Testis (tissue), 5 donors: ENCODE data around the gene ME1. TPM values are rescaled to one million over a fixed set of nuclear protein-coding genes. Genes with fewer than 3 reads are reported as not detected.

Experiments
- DNase-seq: peaks from one replicate; pipeline ENCODE4 v3.0.0-alpha.2; 2019
- H3K27ac ChIP-seq, 2 donors: fragments of 200-600 bp; sonication (generic); one replicate each; pipeline ENCODE4 v1.5.1; 2019
- H3K27me3 ChIP-seq: fragments of 200-600 bp; sonication (generic); one replicate; pipeline ENCODE4 v1.5.1; 2019
- H3K36me3 ChIP-seq: fragments of 200-600 bp; sonication (generic); one replicate; pipeline ENCODE4 v1.5.1; 2017; ENCODE audit warnings: low read depth; ENCODE audit errors: missing control alignments
- H3K4me1 ChIP-seq: fragments of 200-600 bp; sonication (generic); one replicate; pipeline ENCODE4 v1.5.1; 2019
- H3K4me3 ChIP-seq, 2 donors: fragments of 200-600 bp; sonication (generic); one replicate each; pipeline ENCODE4 v1.5.1; 2017 to 2019
- H3K9me3 ChIP-seq: fragments of 200-600 bp; sonication (generic); one replicate; pipeline ENCODE4 v1.5.1; 2017
- CTCF ChIP-seq, 3 experiments: fragments of 450-650 bp in 2 of 3; fragments of 200-600 bp in 1 of 3; sonication (generic) in 1 of 3; IDR thresholded peaks; one replicate each; pipeline ENCODE4 v1.5.1; 2016 to 2019; ENCODE audit warnings: antibody characterized with exemption in 3 of 3, mild to moderate bottlenecking in 2 of 3, moderate library complexity in 1 of 3
- POLR2A ChIP-seq: fragments of 450-650 bp; IDR thresholded peaks from one replicate; pipeline ENCODE4 v1.6.1; 2017; ENCODE audit warnings: antibody characterized with exemption, mild to moderate bottlenecking, moderate library complexity
- WGBS, 2 donors: methylation state at CpG; one replicate each; pipeline ENCODE4 v1.1.5; 2018; 5-methylcytosine and 5-hydroxymethylcytosine counted together
- intact Hi-C: fragments of 100-400 bp; cut with DNase I; formaldehyde crosslinking; loops from one replicate; pipeline ENCODE4 v1.15.1; 2023; ENCODE audit warnings: low total_unique reads
- long read RNA-seq, 2 donors: transcript quantifications; one replicate each; lab custom pipeline, GENCODE V29; 2026
- polyA plus RNA-seq: library from polyadenylated mRNA; stranded (reverse); fragments of 350-450 nt; fragmentation: Illumina TruSeq; extraction: RNeasy Lipid Tissue Mini Kit (QIAGEN cat#74804); gene quantifications from one replicate; pipeline ENCODE4 v1.2.3, GENCODE V29; 2014; ENCODE audit warnings: low read depth, low replicate concordance; ENCODE audit not compliant: insufficient read depth
- total RNA-seq, 2 donors: library from RNA; depleted of rRNA; stranded (reverse); fragments of >200 nt; gene quantifications; one replicate each; pipeline ENCODE4 v1.2.3, GENCODE V29; 2016

ME1 gene
- 10 to 100 TPM; 32.9 to 37.2 TPM for total RNA-seq
- 28.0 TPM for polyA plus RNA-seq
- long read RNA-seq, donor 1, transcript ME1-201 (14 exons, 3,371 nt), result major isoform, 17 of 29 reads
- long read RNA-seq, donor 1, partial matches to known transcripts, result 12 of 29 reads
- long read RNA-seq, donor 1, other reads (novel, unspliced or antisense), result 0 of 29 reads
- long read RNA-seq, donor 2, transcript ME1-201 (14 exons, 3,371 nt), result major isoform, 14 of 14 reads
- long read RNA-seq, donor 2, partial matches to known transcripts, result 0 of 14 reads
- long read RNA-seq, donor 2, other reads (novel, unspliced or antisense), result 0 of 14 reads

- intact Hi-C loops, result no loop called here
- TF ChIP-seq CTCF (IDR thresholded peaks at IDR 0.05) (no peak), POLR2A (no peak)
- DNase-seq, result peak; percentile 90
Measured at GRCh38 chr6:83430611-83431544, at the start of gene ME1. ME1 (minus strand) TSS chr6:83431051; CDS start chr6:83430954, 97 bp downstream.

DNA sequence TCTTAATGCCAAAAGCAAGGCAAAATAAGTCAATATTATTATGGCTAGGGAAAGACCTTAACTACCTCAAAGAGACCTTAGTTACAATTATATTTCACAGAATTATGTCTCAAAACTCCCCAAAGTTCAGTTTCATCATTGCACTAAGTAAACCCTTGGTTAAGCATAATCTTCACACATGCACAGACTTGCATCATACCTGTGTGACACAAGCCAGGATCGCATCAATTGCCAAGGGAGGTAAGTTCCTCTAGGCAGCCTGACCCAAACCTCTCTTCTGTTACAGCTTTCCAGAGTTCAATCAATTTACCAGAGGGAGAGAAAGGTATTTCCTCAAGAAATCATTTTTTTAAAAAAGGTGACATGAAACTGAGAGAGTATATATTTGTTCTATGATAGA, 49.6 kb upstream of the ME1 start:
- H3K4me1 ChIP-seq, result no peaks in the 10 kb centered on the region
- no peak overlapping the region for H3K4me3 ChIP-seq
- no peaks in the 10 kb centered on the region for H3K36me3 ChIP-seq
- H3K27me3 ChIP-seq, result no peaks in the 10 kb centered on the region
- 94 to 100% methylated on average over 1 of the region's 1 CpG for WGBS, 2 donors
- no peak overlapping the region for H3K27ac ChIP-seq
- intact Hi-C loops, result no loop called here
- no peaks in the 10 kb centered on the region for H3K9me3 ChIP-seq
- TF ChIP-seq CTCF (IDR thresholded peaks at IDR 0.05) (no peak), POLR2A (no peak)
- no peak for DNase-seq

More at GRCh38 chr6:83430611-83431544, at the start of gene ME1:
- 7 to 10% methylated on average over 37 to 74 of the region's 74 CpGs for WGBS, 2 donors
- no peaks in the 10 kb centered on the region for H3K36me3 ChIP-seq
- H3K4me1 ChIP-seq, result peaks cover 9% of the 10 kb centered on the region
- no peaks in the 10 kb centered on the region for H3K9me3 ChIP-seq
- peak within 1 kb of the TSS; percentile 88 to 91 for H3K27ac ChIP-seq
- H3K4me3 ChIP-seq, result peak within 1 kb of the TSS; percentile 79 to 89
- H3K27me3 ChIP-seq, result no peaks in the 10 kb centered on the region

DNA sequence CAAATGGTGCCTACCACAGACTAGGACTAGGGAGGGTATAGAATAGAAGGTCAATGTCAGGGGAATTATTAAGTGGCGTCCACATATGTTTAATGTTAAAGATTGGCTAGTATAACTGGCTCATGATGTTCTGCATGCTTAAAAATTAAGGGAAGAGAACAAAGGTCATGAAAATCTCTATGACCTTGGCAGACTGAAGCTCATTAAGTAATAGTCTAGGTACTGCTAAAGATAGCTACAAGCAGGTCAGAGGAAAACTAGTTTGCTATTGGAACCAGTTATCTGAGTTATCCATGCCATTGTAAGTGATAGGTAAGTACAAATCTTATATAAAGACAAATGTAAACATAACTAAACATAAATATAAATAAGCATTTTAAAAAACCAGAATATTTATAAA, 48.5 kb upstream of the ME1 start:
- H3K4me3 ChIP-seq, result no peak overlapping the region
- no peaks in the 10 kb centered on the region for H3K36me3 ChIP-seq
- TF ChIP-seq POLR2A (no peak), CTCF (IDR thresholded peaks at IDR 0.05) (no peak)
- H3K27me3 ChIP-seq, result no peaks in the 10 kb centered on the region
- H3K27ac ChIP-seq, result no peak overlapping the region
- DNase-seq, result no peak
- intact Hi-C loops, result no loop called here
- H3K4me1 ChIP-seq, result no peaks in the 10 kb centered on the region
- WGBS, 2 donors, result 52 to 56% methylated on average over 1 of the region's 1 CpG
- no peaks in the 10 kb centered on the region for H3K9me3 ChIP-seq

- H3K4me1 ChIP-seq, result no peaks in the 10 kb centered on the region
- no peaks in the 10 kb centered on the region for H3K9me3 ChIP-seq
- no peaks in the 10 kb centered on the region for H3K27me3 ChIP-seq
- no peak overlapping the region for H3K4me3 ChIP-seq
- intact Hi-C loops, result no loop called here
- DNase-seq, result no peak
- H3K27ac ChIP-seq, result no peak overlapping the region
- 88 to 96% methylated on average over 1 of the region's 1 CpG for WGBS, 2 donors
- no peaks in the 10 kb centered on the region for H3K36me3 ChIP-seq
- TF ChIP-seq CTCF (IDR thresholded peaks at IDR 0.05) (no peak), POLR2A (no peak)
Measured at GRCh38 chr6:83476971-83477370, 46.1 kb upstream of the ME1 start.
